Measurements from ENCODE around the gene CDT1.

GRCh38 chr16:88850531-88851199 lies 47.1 kb downstream of the CDT1 start:
- TF ChIP-seq, protein P1, sequence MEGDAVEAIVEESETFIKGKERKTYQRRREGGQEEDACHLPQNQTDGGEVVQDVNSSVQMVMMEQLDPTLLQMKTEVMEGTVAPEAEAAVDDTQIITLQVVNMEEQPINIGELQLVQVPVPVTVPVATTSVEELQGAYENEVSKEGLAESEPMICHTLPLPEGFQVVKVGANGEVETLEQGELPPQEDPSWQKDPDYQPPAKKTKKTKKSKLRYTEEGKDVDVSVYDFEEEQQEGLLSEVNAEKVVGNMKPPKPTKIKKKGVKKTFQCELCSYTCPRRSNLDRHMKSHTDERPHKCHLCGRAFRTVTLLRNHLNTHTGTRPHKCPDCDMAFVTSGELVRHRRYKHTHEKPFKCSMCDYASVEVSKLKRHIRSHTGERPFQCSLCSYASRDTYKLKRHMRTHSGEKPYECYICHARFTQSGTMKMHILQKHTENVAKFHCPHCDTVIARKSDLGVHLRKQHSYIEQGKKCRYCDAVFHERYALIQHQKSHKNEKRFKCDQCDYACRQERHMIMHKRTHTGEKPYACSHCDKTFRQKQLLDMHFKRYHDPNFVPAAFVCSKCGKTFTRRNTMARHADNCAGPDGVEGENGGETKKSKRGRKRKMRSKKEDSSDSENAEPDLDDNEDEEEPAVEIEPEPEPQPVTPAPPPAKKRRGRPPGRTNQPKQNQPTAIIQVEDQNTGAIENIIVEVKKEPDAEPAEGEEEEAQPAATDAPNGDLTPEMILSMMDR (conservative IDR thresholded peaks at IDR 0.05; ENCODE audit: low read depth, low read length), result no peak
- TF ChIP-seq EZH2 (IDR thresholded peaks at IDR 0.05; ENCODE audit: low read length, unreplicated experiment), result no peak

Data from PC-3 (cell line).